K562 (cell line): ENCODE results near the gene ADAT1. TPM values are rescaled to one million over a fixed set of nuclear protein-coding genes. Genes with fewer than 3 reads are reported as not detected.

Experiments
- C11orf30 ChIP-seq: fragments of 450-650 bp; IDR thresholded peaks from 2 replicates; pipeline ENCODE4 v1.6.1; 2016; ENCODE audit warnings: low read depth, mild to moderate bottlenecking
- COPS2 ChIP-seq: fragments of 450-650 bp; conservative IDR thresholded peaks from 2 replicates; pipeline ENCODE4 v1.6.1; 2016; ENCODE audit warnings: mild to moderate bottlenecking, moderate library complexity
- E2F1 ChIP-seq: sonication (generic); formaldehyde crosslinking; IDR thresholded peaks from 2 replicates; pipeline ENCODE4 v1.8.1; 2023; ENCODE audit warnings: mild to moderate bottlenecking, missing genetic modification reagents, moderate library complexity
- E2F6 ChIP-seq, 2 experiments: IDR thresholded peaks; 2 replicates each; pipeline ENCODE4 v1.6.1; 2011; ENCODE audit warnings: borderline replicate concordance in 1 of 2, control low read depth in 1 of 2, low read depth in 1 of 2, low read length in 1 of 2, mild to moderate bottlenecking in 1 of 2, mixed read lengths in 1 of 2, moderate library complexity in 1 of 2; ENCODE audit not compliant: insufficient read depth in 1 of 2, insufficient read length in 1 of 2, poor library complexity in 1 of 2, severe bottlenecking in 1 of 2; ENCODE audit errors: extremely low read depth in 1 of 2
- EGR1 ChIP-seq: fragments of 450-650 bp; conservative IDR thresholded peaks from 2 replicates; pipeline ENCODE4 v1.6.1; 2017; ENCODE audit warnings: mild to moderate bottlenecking
- GATAD2B ChIP-seq: fragments of 450-650 bp; IDR thresholded peaks from 2 replicates; pipeline ENCODE4 v1.6.1; 2017; ENCODE audit warnings: mild to moderate bottlenecking, borderline replicate concordance
- HDAC2 ChIP-seq: fragments of 450-650 bp; IDR thresholded peaks from 2 replicates; pipeline ENCODE4 v1.6.1; 2016; ENCODE audit warnings: mild to moderate bottlenecking
- HMGXB4 ChIP-seq: sonication (generic); formaldehyde crosslinking; IDR thresholded peaks from 2 replicates; pipeline ENCODE4 v1.8.1; 2023; ENCODE audit warnings: mild to moderate bottlenecking, missing genetic modification reagents
- L3MBTL2 ChIP-seq: fragments of 450-650 bp; IDR thresholded peaks from 2 replicates; pipeline ENCODE4 v1.6.1; 2016; ENCODE audit warnings: mild to moderate bottlenecking, moderate library complexity
- SP1 ChIP-seq: sonication (generic); formaldehyde crosslinking; IDR thresholded peaks from 2 replicates; pipeline ENCODE4 v1.8.1; 2022; ENCODE audit warnings: mild to moderate bottlenecking, missing genetic modification reagents
- STAT5B ChIP-seq: fragments of 250-450 bp; sonication (Bioruptor Pico); IDR thresholded peaks from 2 replicates; pipeline ENCODE4 v1.8.0; 2021; ENCODE audit warnings: mild to moderate bottlenecking, inconsistent platforms
- TAF9B ChIP-seq: fragments of 450-650 bp; IDR thresholded peaks from 2 replicates; pipeline ENCODE4 v1.6.1; 2018; ENCODE audit warnings: mild to moderate bottlenecking; ENCODE audit not compliant: partially characterized antibody
- ZNF384 ChIP-seq: IDR thresholded peaks from 2 replicates; pipeline ENCODE4 v1.6.1; 2012; ENCODE audit warnings: low read depth, low read length, improper control_type of control experiment
- polyA plus RNA-seq, 8 experiments: library from polyadenylated mRNA; depleted of rRNA in 4 of 8; stranded (reverse) in 5 of 8; unstranded in 3 of 8; fragments of >200 nt; fragmentation: Nextera tagmentation in 2 of 8; fragmentation: Illumina TruSeq in 1 of 8; extraction: Ambion mirVana in 2 of 8; extraction: Trizol in 1 of 8; gene quantifications; 2 replicates each; pipeline versions ENCODE4 v1.2.1 to v1.2.3, GENCODE V29; 2011 to 2014; ENCODE audit warnings: inconsistent platforms in 1 of 8, missing spikeins in 1 of 8
- total RNA-seq, 7 experiments: library from RNA; depleted of rRNA in 6 of 7; stranded (reverse); fragments of >200 nt in 6 of 7; fragmentation: Illumina TruSeq in 2 of 7; extraction: Trizol in 2 of 7; gene quantifications; 2 replicates each; pipeline versions ENCODE4 v1.2.1 to v1.2.3, GENCODE V29; 2011 to 2021; ENCODE audit warnings: low replicate concordance in 1 of 7
- TF ChIP-seq, protein P1 (sequence below), 2 experiments: fragments of 450-650 bp in 1 of 2; sonication (generic) in 1 of 2; formaldehyde crosslinking in 1 of 2; IDR thresholded peaks in 1 of 2; conservative IDR thresholded peaks in 1 of 2; 2 replicates each; pipeline versions ENCODE4 v1.6.1 to v1.8.1; 2016 to 2023; ENCODE audit warnings: mild to moderate bottlenecking in 2 of 2, moderate library complexity in 2 of 2, inconsistent platforms in 1 of 2, missing genetic modification reagents in 1 of 2
- TF ChIP-seq, protein P2 (sequence below): fragments of 450-650 bp; IDR thresholded peaks from 2 replicates; pipeline ENCODE4 v1.6.1; 2017; ENCODE audit warnings: antibody characterized with exemption, mild to moderate bottlenecking

Gene ADAT1
- total and polyA plus RNA-seq, 9 of the 15 experiments (the other 6 are each of a cell fraction or from before 2014, with no cell fraction given): 16.0 to 36.7 (median 28.2) TPM

GRCh38 chr16:75622761-75623605, at the start of gene ADAT1 (continued):
- TF ChIP-seq, protein P1, sequence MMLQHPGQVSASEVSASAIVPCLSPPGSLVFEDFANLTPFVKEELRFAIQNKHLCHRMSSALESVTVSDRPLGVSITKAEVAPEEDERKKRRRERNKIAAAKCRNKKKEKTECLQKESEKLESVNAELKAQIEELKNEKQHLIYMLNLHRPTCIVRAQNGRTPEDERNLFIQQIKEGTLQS (IDR thresholded peaks at IDR 0.05): peak; percentile 83
- TF ChIP-seq, protein P1 (CRISPR knock-in tag; conservative IDR thresholded peaks at IDR 0.05): peak; percentile 59; the same call in 1 of the 2 replicates
- TF ChIP-seq E2F6 (IDR thresholded peaks at IDR 0.05; ENCODE audit: borderline replicate concordance in 1 of 2, extremely low read depth in 1 of 2, insufficient read depth in 1 of 2, insufficient read length in 1 of 2, low read depth in 1 of 2, low read length in 1 of 2, poor library complexity in 1 of 2, severe bottlenecking in 1 of 2): peak; percentile 81 to 94
- peak; percentile 86 for TF ChIP-seq ZNF384
- TF ChIP-seq TAF9B: peak; percentile 31
- peak; percentile 92 for TF ChIP-seq E2F1 (CRISPR knock-in tag)
- TF ChIP-seq HMGXB4 (CRISPR knock-in tag): peak; percentile 43; the same call in 1 of the 2 replicates
- TF ChIP-seq HDAC2: peak; percentile 64; the same call in 1 of the 2 replicates
- peak; percentile 94 for TF ChIP-seq L3MBTL2
- TF ChIP-seq STAT5B: no peak
- no peak for TF ChIP-seq GATAD2B
- peak; percentile 67; the same call in 1 of the 2 replicates for TF ChIP-seq C11orf30
- TF ChIP-seq SP1 (CRISPR knock-in tag): 0 out of 2 replicates have a peak, but pooled peaks have one; percentile 30
- TF ChIP-seq COPS2: no peak
- TF ChIP-seq EGR1: no peak
- TF ChIP-seq, protein P2, sequence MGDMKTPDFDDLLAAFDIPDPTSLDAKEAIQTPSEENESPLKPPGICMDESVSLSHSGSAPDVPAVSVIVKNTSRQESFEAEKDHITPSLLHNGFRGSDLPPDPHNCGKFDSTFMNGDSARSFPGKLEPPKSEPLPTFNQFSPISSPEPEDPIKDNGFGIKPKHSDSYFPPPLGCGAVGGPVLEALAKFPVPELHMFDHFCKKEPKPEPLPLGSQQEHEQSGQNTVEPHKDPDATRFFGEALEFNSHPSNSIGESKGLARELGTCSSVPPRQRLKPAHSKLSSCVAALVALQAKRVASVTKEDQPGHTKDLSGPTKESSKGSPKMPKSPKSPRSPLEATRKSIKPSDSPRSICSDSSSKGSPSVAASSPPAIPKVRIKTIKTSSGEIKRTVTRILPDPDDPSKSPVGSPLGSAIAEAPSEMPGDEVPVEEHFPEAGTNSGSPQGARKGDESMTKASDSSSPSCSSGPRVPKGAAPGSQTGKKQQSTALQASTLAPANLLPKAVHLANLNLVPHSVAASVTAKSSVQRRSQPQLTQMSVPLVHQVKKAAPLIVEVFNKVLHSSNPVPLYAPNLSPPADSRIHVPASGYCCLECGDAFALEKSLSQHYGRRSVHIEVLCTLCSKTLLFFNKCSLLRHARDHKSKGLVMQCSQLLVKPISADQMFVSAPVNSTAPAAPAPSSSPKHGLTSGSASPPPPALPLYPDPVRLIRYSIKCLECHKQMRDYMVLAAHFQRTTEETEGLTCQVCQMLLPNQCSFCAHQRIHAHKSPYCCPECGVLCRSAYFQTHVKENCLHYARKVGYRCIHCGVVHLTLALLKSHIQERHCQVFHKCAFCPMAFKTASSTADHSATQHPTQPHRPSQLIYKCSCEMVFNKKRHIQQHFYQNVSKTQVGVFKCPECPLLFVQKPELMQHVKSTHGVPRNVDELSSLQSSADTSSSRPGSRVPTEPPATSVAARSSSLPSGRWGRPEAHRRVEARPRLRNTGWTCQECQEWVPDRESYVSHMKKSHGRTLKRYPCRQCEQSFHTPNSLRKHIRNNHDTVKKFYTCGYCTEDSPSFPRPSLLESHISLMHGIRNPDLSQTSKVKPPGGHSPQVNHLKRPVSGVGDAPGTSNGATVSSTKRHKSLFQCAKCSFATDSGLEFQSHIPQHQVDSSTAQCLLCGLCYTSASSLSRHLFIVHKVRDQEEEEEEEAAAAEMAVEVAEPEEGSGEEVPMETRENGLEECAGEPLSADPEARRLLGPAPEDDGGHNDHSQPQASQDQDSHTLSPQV: peak; percentile 72
